Kidney epithelial cell (primary cell): Measurements from ENCODE around the gene ASGR1. TPM values are rescaled to one million over a fixed set of nuclear protein-coding genes. Genes with fewer than 3 reads are reported as not detected.

Experiments used
- DNase-seq: peaks from one replicate; pipeline ENCODE4 v3.0.0-alpha.2; 2010; ENCODE audit warnings: low read depth
- H3K27me3 ChIP-seq: 2 replicates; pipeline ENCODE4 v1.6.0; 2011; ENCODE audit warnings: low read length; ENCODE audit not compliant: control insufficient read depth, insufficient read depth
- H3K36me3 ChIP-seq: 2 replicates; pipeline ENCODE4 v1.5.1; 2011; ENCODE audit warnings: low read length; ENCODE audit not compliant: control insufficient read depth, insufficient read depth
- H3K4me3 ChIP-seq: 2 replicates; pipeline ENCODE4 v1.5.1; 2011; ENCODE audit warnings: low read depth, mild to moderate bottlenecking, control low read depth, low read length
- total RNA-seq: library from RNA; depleted of rRNA; stranded (reverse); fragments of >200 nt; gene quantifications from 2 replicates; pipeline ENCODE4 v1.2.3, GENCODE V29; 2015
- TF ChIP-seq, protein P1 (sequence below): IDR thresholded peaks from 2 replicates; pipeline ENCODE4 v1.5.1; 2011; ENCODE audit warnings: mild to moderate bottlenecking, moderate library complexity, low read length, control low read depth, inconsistent platforms; ENCODE audit not compliant: insufficient read depth, poor library complexity, severe bottlenecking

The ASGR1 gene
- total RNA-seq, 1 donor from 2014 or later, result 6.9 TPM

DNA sequence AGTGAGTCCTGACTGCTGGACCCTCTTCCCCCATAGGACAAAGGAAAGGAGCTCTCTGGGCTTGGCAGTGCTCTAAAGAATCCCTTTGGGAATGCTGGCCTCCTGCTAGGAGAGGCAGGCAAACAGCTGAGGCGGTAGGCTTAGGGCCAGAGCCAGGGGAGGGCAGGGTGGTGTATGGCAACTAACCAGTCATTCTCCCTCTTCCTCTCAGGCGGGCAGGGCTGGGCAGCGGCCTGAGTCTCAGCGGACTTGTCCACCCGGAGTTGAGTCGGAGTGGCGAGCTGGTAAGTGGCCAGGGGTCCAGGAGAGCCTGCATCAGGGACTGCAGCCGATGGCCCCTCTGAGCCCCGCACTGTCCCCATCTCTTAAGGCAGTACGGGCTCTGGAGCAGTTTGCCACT is 44.9 kb upstream of the ASGR1 start:
- TF ChIP-seq, protein P1, sequence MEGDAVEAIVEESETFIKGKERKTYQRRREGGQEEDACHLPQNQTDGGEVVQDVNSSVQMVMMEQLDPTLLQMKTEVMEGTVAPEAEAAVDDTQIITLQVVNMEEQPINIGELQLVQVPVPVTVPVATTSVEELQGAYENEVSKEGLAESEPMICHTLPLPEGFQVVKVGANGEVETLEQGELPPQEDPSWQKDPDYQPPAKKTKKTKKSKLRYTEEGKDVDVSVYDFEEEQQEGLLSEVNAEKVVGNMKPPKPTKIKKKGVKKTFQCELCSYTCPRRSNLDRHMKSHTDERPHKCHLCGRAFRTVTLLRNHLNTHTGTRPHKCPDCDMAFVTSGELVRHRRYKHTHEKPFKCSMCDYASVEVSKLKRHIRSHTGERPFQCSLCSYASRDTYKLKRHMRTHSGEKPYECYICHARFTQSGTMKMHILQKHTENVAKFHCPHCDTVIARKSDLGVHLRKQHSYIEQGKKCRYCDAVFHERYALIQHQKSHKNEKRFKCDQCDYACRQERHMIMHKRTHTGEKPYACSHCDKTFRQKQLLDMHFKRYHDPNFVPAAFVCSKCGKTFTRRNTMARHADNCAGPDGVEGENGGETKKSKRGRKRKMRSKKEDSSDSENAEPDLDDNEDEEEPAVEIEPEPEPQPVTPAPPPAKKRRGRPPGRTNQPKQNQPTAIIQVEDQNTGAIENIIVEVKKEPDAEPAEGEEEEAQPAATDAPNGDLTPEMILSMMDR, result no peak
- DNase-seq, result no peak
- H3K27me3 ChIP-seq, result no peaks in the 10 kb centered on the region
- no peak overlapping the region for H3K4me3 ChIP-seq
- peaks cover 5% of the 10 kb centered on the region for H3K36me3 ChIP-seq

DNA sequence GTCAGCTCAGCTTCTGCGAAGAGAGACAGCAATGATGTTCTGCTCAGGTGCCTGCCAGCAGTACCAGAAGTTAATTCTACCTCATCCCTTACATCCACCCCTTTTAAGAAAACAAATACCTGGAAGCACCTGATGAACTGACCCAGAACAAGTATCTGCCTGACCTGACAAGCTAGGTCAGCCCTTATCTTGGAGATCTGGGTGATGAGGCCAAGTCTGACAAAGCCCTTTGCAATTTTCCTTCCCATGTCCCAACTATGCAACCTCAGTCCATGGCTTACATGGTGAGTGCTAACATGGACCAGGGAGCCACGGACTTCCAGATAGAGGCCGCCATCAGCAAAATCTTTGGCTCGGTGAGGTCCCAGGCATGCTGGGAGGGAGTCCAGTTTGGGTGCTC is 44.2 kb upstream of the ASGR1 start:
- no peak for DNase-seq
- TF ChIP-seq, protein P1, result no peak
- no peak overlapping the region for H3K4me3 ChIP-seq
- H3K36me3 ChIP-seq, result peaks cover 5% of the 10 kb centered on the region
- no peaks in the 10 kb centered on the region for H3K27me3 ChIP-seq

DNA sequence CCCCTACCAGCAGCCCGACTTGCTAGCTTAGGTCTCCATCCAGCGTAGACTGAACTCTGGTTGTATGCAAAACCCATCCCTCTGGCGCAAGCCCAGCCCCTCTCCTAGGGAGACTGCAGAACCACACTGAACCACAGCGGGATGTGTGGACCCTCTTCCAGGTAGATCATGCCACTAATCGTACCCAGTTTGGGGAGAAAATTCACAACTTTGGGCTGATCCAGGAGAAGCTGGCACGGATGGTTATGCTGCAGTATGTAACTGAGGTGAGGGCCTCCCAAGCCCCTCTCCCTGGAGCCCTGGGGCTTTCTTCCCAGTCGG is 43.8 kb upstream of the ASGR1 start:
- Histone ChIP-seq H3K4me3 (no peak overlapping the region), H3K36me3 (peaks cover 5% of the 10 kb centered on the region), H3K27me3 (no peaks in the 10 kb centered on the region)
- TF ChIP-seq, protein P1, result no peak
- no peak for DNase-seq

DNA sequence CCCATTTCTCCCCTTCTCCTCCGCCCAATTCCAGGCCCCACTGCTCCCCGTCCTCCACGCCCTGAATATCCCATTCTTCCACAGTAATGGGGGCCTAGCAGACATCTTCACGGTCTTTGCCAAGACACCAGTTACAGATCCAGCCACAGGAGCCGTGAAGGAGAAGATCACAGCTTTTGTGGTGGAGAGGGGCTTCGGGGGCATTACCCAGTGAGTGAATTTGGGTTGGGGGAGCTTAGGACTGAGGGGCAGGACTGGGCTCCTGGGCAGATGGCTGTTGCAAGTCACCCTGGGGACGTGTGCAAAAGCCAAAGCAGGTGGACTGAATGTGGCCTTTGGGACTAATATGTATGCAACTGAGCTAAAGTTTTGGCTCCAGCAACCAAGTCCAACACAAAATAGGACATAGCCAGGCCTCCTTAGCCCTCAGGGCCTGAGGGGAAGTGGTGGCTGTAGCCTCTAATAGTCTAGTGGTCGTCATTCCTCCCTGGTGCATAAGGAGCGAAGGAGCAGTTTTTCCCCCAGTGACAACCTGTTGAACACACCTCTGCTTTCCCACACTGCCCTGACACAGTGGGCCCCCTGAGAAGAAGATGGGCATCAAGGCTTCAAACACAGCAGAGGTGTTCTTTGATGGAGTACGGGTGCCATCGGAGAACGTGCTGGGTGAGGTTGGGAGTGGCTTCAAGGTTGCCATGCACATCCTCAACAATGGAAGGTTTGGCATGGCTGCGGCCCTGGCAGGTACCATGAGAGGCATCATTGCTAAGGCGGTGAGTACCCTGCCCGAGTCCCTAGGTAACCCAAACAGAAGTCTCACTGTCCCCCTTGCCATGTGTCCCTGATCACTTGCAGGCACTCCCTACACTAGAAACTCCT is 43.2 kb upstream of the ASGR1 start:
- DNase-seq, result no peak
- Histone ChIP-seq H3K4me3 (no peak overlapping the region), H3K36me3 (peaks cover 5% of the 10 kb centered on the region), H3K27me3 (no peaks in the 10 kb centered on the region)
- TF ChIP-seq, protein P1, result no peak

DNA sequence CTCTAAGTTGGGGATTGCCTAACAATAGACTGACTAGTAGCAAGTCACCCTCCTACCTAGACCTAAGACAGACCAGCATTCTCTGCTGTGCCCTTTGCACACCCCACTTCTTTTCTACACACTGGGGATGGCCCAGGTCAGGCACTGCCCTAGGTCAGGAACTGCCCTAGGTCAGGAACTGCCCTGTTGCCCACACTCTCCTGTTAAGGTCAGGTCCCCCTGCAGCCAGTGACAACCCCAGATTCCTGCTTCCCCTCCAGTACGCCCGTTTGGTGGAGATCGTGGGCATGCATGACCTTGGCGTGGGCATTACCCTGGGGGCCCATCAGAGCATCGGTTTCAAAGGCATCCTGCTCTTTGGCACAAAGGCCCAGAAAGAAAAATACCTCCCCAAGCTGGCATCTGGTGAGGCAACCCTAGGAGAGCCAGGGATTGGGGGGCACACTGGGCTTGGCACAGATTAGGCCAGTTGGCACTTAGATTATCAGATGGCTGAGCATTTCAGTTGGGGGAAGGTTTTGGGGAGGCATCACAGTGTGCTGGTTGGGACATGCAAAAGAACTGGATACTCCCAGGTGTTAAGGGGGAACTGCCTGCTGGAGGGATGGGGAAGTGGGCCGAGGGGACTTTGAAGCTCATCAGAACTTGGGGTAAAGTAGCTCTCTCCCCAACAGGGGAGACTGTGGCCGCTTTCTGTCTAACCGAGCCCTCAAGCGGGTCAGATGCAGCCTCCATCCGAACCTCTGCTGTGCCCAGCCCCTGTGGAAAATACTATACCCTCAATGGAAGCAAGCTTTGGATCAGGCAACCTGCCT is 42.3 kb upstream of the ASGR1 start:
- TF ChIP-seq, protein P1, result no peak
- no peak overlapping the region for H3K4me3 ChIP-seq
- H3K27me3 ChIP-seq, result no peaks in the 10 kb centered on the region
- H3K36me3 ChIP-seq, result peaks cover 3% of the 10 kb centered on the region
- DNase-seq, result no peak
